Measurements from ENCODE around the gene EIF4ENIF1.
A peak's percentile ranks its signal among the peaks of the same experiment; 100 is the strongest.
"Not testable (repeated sequence)": the region's sequence is repeated elsewhere in the genome, so short reads cannot be mapped to it uniquely, and the experiment has no call there.

The EIF4ENIF1 gene

GRCh38 chr22:31490496-31490925 lies 869 bp upstream of the EIF4ENIF1 start:
- Histone ChIP-seq H3K27me3 (ENCODE audit: control insufficient read depth, insufficient read depth, low read length) (no peaks in the 10 kb centered on the region), H3K4me1 (ENCODE audit: control insufficient read depth, insufficient read depth, low read length) (peaks cover 9% of the 10 kb centered on the region), H3K9ac (ENCODE audit: low read depth, low read length) (peak overlapping the region; percentile 71), H3K9me3 (ENCODE audit: control insufficient read depth, insufficient read depth, low read length) (no peaks in the 10 kb centered on the region), H3K36me3 (ENCODE audit: control insufficient read depth, insufficient read depth, low read length) (no peaks in the 10 kb centered on the region), H3K4me3 (ENCODE audit: low read depth, low read length) (peak overlapping the region; percentile 98)

GRCh38 chr22:31488988-31489617 lies 539 bp downstream of the EIF4ENIF1 start:
- Histone ChIP-seq H3K27me3 (ENCODE audit: control insufficient read depth, insufficient read depth, low read length) (no peaks in the 10 kb centered on the region), H3K4me3 (ENCODE audit: low read depth, low read length) (peak overlapping the region; percentile 67), H3K9me3 (ENCODE audit: control insufficient read depth, insufficient read depth, low read length) (no peaks in the 10 kb centered on the region), H3K9ac (ENCODE audit: low read depth, low read length) (peak overlapping the region; percentile 66), H3K36me3 (ENCODE audit: control insufficient read depth, insufficient read depth, low read length) (no peaks in the 10 kb centered on the region), H3K4me1 (ENCODE audit: control insufficient read depth, insufficient read depth, low read length) (peaks cover 9% of the 10 kb centered on the region)

- no peaks in the 10 kb centered on the region for H3K27me3 ChIP-seq (ENCODE audit: control insufficient read depth, insufficient read depth, low read length)
- peak overlapping the region; percentile 66 for H3K9ac ChIP-seq (ENCODE audit: low read depth, low read length)
- H3K4me1 ChIP-seq (ENCODE audit: control insufficient read depth, insufficient read depth, low read length): peaks cover 9% of the 10 kb centered on the region
- peak overlapping the region; percentile 67 for H3K4me3 ChIP-seq (ENCODE audit: low read depth, low read length)
- H3K36me3 ChIP-seq (ENCODE audit: control insufficient read depth, insufficient read depth, low read length): no peaks in the 10 kb centered on the region
- no peaks in the 10 kb centered on the region for H3K9me3 ChIP-seq (ENCODE audit: control insufficient read depth, insufficient read depth, low read length)
Observed at GRCh38 chr22:31488346-31488883, 1.2 kb downstream of the EIF4ENIF1 start.

- Histone ChIP-seq H3K9ac (ENCODE audit: low read depth, low read length) (no peak overlapping the region), H3K4me1 (ENCODE audit: control insufficient read depth, insufficient read depth, low read length) (peaks cover 9% of the 10 kb centered on the region), H3K36me3 (ENCODE audit: control insufficient read depth, insufficient read depth, low read length) (no peaks in the 10 kb centered on the region), H3K9me3 (ENCODE audit: control insufficient read depth, insufficient read depth, low read length) (no peaks in the 10 kb centered on the region), H3K4me3 (ENCODE audit: low read depth, low read length) (no peak overlapping the region), H3K27me3 (ENCODE audit: control insufficient read depth, insufficient read depth, low read length) (no peaks in the 10 kb centered on the region)
Observed at GRCh38 chr22:31486951-31487350, 2.7 kb downstream of the EIF4ENIF1 start.

- not testable (repeated sequence) for H3K36me3 ChIP-seq (ENCODE audit: control insufficient read depth, insufficient read depth, low read length); H3K4me1 ChIP-seq (ENCODE audit: control insufficient read depth, insufficient read depth, low read length); H3K9me3 ChIP-seq (ENCODE audit: control insufficient read depth, insufficient read depth, low read length); H3K4me3 ChIP-seq (ENCODE audit: low read depth, low read length); H3K9ac ChIP-seq (ENCODE audit: low read depth, low read length); H3K27me3 ChIP-seq (ENCODE audit: control insufficient read depth, insufficient read depth, low read length)
Observed at GRCh38 chr22:31486369-31486768, 3.3 kb downstream of the EIF4ENIF1 start.

GRCh38 chr22:31482470-31482869 lies 7.2 kb downstream of the EIF4ENIF1 start:
- not testable (repeated sequence) for H3K9ac ChIP-seq (ENCODE audit: low read depth, low read length); H3K9me3 ChIP-seq (ENCODE audit: control insufficient read depth, insufficient read depth, low read length); H3K36me3 ChIP-seq (ENCODE audit: control insufficient read depth, insufficient read depth, low read length); H3K4me1 ChIP-seq (ENCODE audit: control insufficient read depth, insufficient read depth, low read length); H3K4me3 ChIP-seq (ENCODE audit: low read depth, low read length); H3K27me3 ChIP-seq (ENCODE audit: control insufficient read depth, insufficient read depth, low read length)

GRCh38 chr22:31481129-31481528 lies 8.5 kb downstream of the EIF4ENIF1 start:
- Histone ChIP-seq H3K4me1 (ENCODE audit: control insufficient read depth, insufficient read depth, low read length) (no peaks in the 10 kb centered on the region), H3K4me3 (ENCODE audit: low read depth, low read length) (no peak overlapping the region), H3K9me3 (ENCODE audit: control insufficient read depth, insufficient read depth, low read length) (no peaks in the 10 kb centered on the region), H3K27me3 (ENCODE audit: control insufficient read depth, insufficient read depth, low read length) (no peaks in the 10 kb centered on the region), H3K36me3 (ENCODE audit: control insufficient read depth, insufficient read depth, low read length) (peaks cover 5% of the 10 kb centered on the region), H3K9ac (ENCODE audit: low read depth, low read length) (no peak overlapping the region)

- no peaks in the 10 kb centered on the region for H3K4me1 ChIP-seq (ENCODE audit: control insufficient read depth, insufficient read depth, low read length)
- no peak overlapping the region for H3K9ac ChIP-seq (ENCODE audit: low read depth, low read length)
- no peaks in the 10 kb centered on the region for H3K27me3 ChIP-seq (ENCODE audit: control insufficient read depth, insufficient read depth, low read length)
- no peaks in the 10 kb centered on the region for H3K9me3 ChIP-seq (ENCODE audit: control insufficient read depth, insufficient read depth, low read length)
- H3K4me3 ChIP-seq (ENCODE audit: low read depth, low read length): no peak overlapping the region
- H3K36me3 ChIP-seq (ENCODE audit: control insufficient read depth, insufficient read depth, low read length): peaks cover 5% of the 10 kb centered on the region
Observed at GRCh38 chr22:31477329-31477728, 12.3 kb downstream of the EIF4ENIF1 start.

GRCh38 chr22:31475800-31476199 lies 13.8 kb downstream of the EIF4ENIF1 start:
- Histone ChIP-seq H3K4me3 (ENCODE audit: low read depth, low read length) (no peak overlapping the region), H3K9ac (ENCODE audit: low read depth, low read length) (no peak overlapping the region), H3K9me3 (ENCODE audit: control insufficient read depth, insufficient read depth, low read length) (no peaks in the 10 kb centered on the region), H3K4me1 (ENCODE audit: control insufficient read depth, insufficient read depth, low read length) (no peaks in the 10 kb centered on the region), H3K36me3 (ENCODE audit: control insufficient read depth, insufficient read depth, low read length) (peaks cover 8% of the 10 kb centered on the region), H3K27me3 (ENCODE audit: control insufficient read depth, insufficient read depth, low read length) (no peaks in the 10 kb centered on the region)

- H3K9ac ChIP-seq (ENCODE audit: low read depth, low read length): no peak overlapping the region
Observed at GRCh38 chr22:31474743-31475142, 14.9 kb downstream of the EIF4ENIF1 start.

GRCh38 chr22:31465307-31465706 lies 24.3 kb downstream of the EIF4ENIF1 start:
- Histone ChIP-seq H3K27me3 (ENCODE audit: control insufficient read depth, insufficient read depth, low read length) (no peaks in the 10 kb centered on the region), H3K4me3 (ENCODE audit: low read depth, low read length) (no peak overlapping the region), H3K36me3 (ENCODE audit: control insufficient read depth, insufficient read depth, low read length) (peaks cover 17% of the 10 kb centered on the region), H3K4me1 (ENCODE audit: control insufficient read depth, insufficient read depth, low read length) (no peaks in the 10 kb centered on the region), H3K9me3 (ENCODE audit: control insufficient read depth, insufficient read depth, low read length) (no peaks in the 10 kb centered on the region), H3K9ac (ENCODE audit: low read depth, low read length) (no peak overlapping the region)

More at GRCh38 chr22:31474743-31475142, 14.9 kb downstream of the EIF4ENIF1 start:
- no peaks in the 10 kb centered on the region for H3K27me3 ChIP-seq (ENCODE audit: control insufficient read depth, insufficient read depth, low read length)
- H3K9me3 ChIP-seq (ENCODE audit: control insufficient read depth, insufficient read depth, low read length): no peaks in the 10 kb centered on the region
- H3K36me3 ChIP-seq (ENCODE audit: control insufficient read depth, insufficient read depth, low read length): peaks cover 11% of the 10 kb centered on the region
- H3K4me1 ChIP-seq (ENCODE audit: control insufficient read depth, insufficient read depth, low read length): no peaks in the 10 kb centered on the region
- H3K4me3 ChIP-seq (ENCODE audit: low read depth, low read length): no peak overlapping the region

GRCh38 chr22:31461699-31462098 lies 27.9 kb downstream of the EIF4ENIF1 start:
- no peaks in the 10 kb centered on the region for H3K9me3 ChIP-seq (ENCODE audit: control insufficient read depth, insufficient read depth, low read length)
- H3K27me3 ChIP-seq (ENCODE audit: control insufficient read depth, insufficient read depth, low read length): no peaks in the 10 kb centered on the region
- H3K4me3 ChIP-seq (ENCODE audit: low read depth, low read length): no peak overlapping the region
- H3K9ac ChIP-seq (ENCODE audit: low read depth, low read length): no peak overlapping the region
- no peaks in the 10 kb centered on the region for H3K4me1 ChIP-seq (ENCODE audit: control insufficient read depth, insufficient read depth, low read length)
- peaks cover 14% of the 10 kb centered on the region for H3K36me3 ChIP-seq (ENCODE audit: control insufficient read depth, insufficient read depth, low read length)

Data from iPS-15b (cell line).